GM21390 (cell line): ENCODE measurements around the gene CTNND2.

Experiments
- ATAC-seq: cut with Tn5 transposase; IDR thresholded peaks from one replicate; pipeline ENCODE4 v1.9.1; 2021; ENCODE audit not compliant: unreplicated experiment

CTNND2 gene

GRCh38 chr5:11596657-11597071 is 307.6 kb downstream of the CTNND2 start:
- no peak for ATAC-seq

- no peak for ATAC-seq
Observed at GRCh38 chr5:11596185-11596584, 308.1 kb downstream of the CTNND2 start.

GRCh38 chr5:11595045-11595444 is 309.2 kb downstream of the CTNND2 start:
- no peak for ATAC-seq

GRCh38 chr5:11594021-11594420 is 310.2 kb downstream of the CTNND2 start:
- no peak for ATAC-seq

GRCh38 chr5:11590475-11590874 is 313.8 kb downstream of the CTNND2 start:
- no peak for ATAC-seq

- ATAC-seq = no peak
Observed at GRCh38 chr5:11588803-11589202, 315.4 kb downstream of the CTNND2 start.

- no peak for ATAC-seq
Observed at GRCh38 chr5:11584017-11584416, 320.2 kb downstream of the CTNND2 start.

- ATAC-seq = no peak
Observed at GRCh38 chr5:11579351-11579750, 324.9 kb downstream of the CTNND2 start.

- no peak for ATAC-seq
Observed at GRCh38 chr5:11574787-11575186, 329.5 kb downstream of the CTNND2 start.

GRCh38 chr5:11573140-11573992 is 330.9 kb downstream of the CTNND2 start:
- ATAC-seq = no peak

GRCh38 chr5:11564706-11565105 is 339.5 kb downstream of the CTNND2 start:
- ATAC-seq = no peak

- ATAC-seq = no peak
Observed at GRCh38 chr5:11563822-11564221, 340.4 kb downstream of the CTNND2 start.

GRCh38 chr5:11560915-11561697 is 343.1 kb downstream of the CTNND2 start:
- no peak for ATAC-seq

GRCh38 chr5:11557063-11557462 is 347.2 kb downstream of the CTNND2 start:
- ATAC-seq = no peak

- ATAC-seq = no peak
Observed at GRCh38 chr5:11555171-11555570, 349.1 kb downstream of the CTNND2 start.

- no peak for ATAC-seq
Observed at GRCh38 chr5:11547730-11548129, 356.5 kb downstream of the CTNND2 start.

- ATAC-seq = no peak
Observed at GRCh38 chr5:11547140-11547539, 357.1 kb downstream of the CTNND2 start.

GRCh38 chr5:11540112-11540511 is 364.1 kb downstream of the CTNND2 start:
- ATAC-seq = no peak

- no peak for ATAC-seq
Observed at GRCh38 chr5:11531811-11532555, 372.3 kb downstream of the CTNND2 start.

GRCh38 chr5:11528720-11529119 is 375.5 kb downstream of the CTNND2 start:
- no peak for ATAC-seq

GRCh38 chr5:11527652-11528349 is 376.4 kb downstream of the CTNND2 start:
- ATAC-seq = no peak
